Measurements from ENCODE around the gene AURKA. TPM values are rescaled to one million over a fixed set of nuclear protein-coding genes. Genes with fewer than 3 reads are reported as not detected.

The AURKA gene
- polyA plus RNA-seq, 1 of the 3 experiments (the other 2 are of a cell fraction) = 24.6 TPM

DNA sequence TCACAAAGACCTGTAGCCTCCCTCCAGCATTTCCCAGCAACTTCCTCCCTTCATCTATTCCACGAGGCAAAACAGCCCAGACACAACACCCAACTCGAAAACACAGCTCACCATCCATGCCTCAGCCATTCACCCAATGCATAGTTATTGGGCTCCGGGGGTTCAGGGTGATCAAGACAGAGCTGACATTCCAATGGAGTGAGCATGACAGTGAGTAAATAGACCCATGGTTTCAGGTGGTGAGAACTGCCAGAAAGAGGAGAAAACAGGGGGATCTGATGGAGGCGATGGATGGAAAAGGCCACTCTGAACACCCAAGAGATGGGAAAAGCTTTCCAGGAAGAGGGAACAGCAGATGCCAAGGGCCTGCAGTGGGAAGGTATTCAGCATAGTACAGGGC, 25.9 kb upstream of the AURKA start:
- no peaks in the 10 kb centered on the region for H3K36me3 ChIP-seq (replicated peaks in 1 of 2; ENCODE audit: control insufficient read depth in 1 of 2, insufficient read depth in 2 of 2, low read length in 1 of 2)
- TF ChIP-seq, protein P1, sequence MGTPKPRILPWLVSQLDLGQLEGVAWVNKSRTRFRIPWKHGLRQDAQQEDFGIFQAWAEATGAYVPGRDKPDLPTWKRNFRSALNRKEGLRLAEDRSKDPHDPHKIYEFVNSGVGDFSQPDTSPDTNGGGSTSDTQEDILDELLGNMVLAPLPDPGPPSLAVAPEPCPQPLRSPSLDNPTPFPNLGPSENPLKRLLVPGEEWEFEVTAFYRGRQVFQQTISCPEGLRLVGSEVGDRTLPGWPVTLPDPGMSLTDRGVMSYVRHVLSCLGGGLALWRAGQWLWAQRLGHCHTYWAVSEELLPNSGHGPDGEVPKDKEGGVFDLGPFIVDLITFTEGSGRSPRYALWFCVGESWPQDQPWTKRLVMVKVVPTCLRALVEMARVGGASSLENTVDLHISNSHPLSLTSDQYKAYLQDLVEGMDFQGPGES (IDR thresholded peaks at IDR 0.05; ENCODE audit: low read depth, low read length) = no peak
- DNase-seq = no peak
- no peaks in the 10 kb centered on the region for H3K79me2 ChIP-seq (ENCODE audit: insufficient read depth)
- no peak overlapping the region for H3K4me3 ChIP-seq (ENCODE audit: low read depth in 2 of 2, low read length in 1 of 2)
- no peak overlapping the region for H2AFZ ChIP-seq (ENCODE audit: low read depth)
- H3K9me2 ChIP-seq = no peaks in the 10 kb centered on the region
- H3K9ac ChIP-seq = no peak overlapping the region
- no peaks in the 10 kb centered on the region for H4K20me1 ChIP-seq (ENCODE audit: insufficient read depth)
- WGBS (ENCODE audit: low lambda C conversion rate) = 86% methylated on average over 4 of the region's 4 CpGs
- H3K27ac ChIP-seq (ENCODE audit: low read depth in 2 of 2, low read length in 1 of 2) = no peak overlapping the region
- no peaks in the 10 kb centered on the region for H3K27me3 ChIP-seq (ENCODE audit: insufficient read depth)
- H3K4me1 ChIP-seq (ENCODE audit: control insufficient read depth in 1 of 2, insufficient read depth in 2 of 2, low read depth in 1 of 2, low read length in 1 of 2) = peaks cover 0 to 14% of the 10 kb centered on the region in 2 experiments; a peak in 1 of 4 replicates
- CTCF ChIA-PET = interaction anchor here (1.6 kb wide), 1 partner anchor 8 kb away, joined by 4 read pairs; no protein-coding TSS in a partner anchor
- H3K9me3 ChIP-seq = no peaks in the 10 kb centered on the region
- H3F3A ChIP-seq (replicated peaks; ENCODE audit: insufficient read depth) = peaks cover 3% of the 10 kb centered on the region
- H3K4me2 ChIP-seq = no peak overlapping the region
- POLR2A ChIA-PET = no interaction called here

DNA sequence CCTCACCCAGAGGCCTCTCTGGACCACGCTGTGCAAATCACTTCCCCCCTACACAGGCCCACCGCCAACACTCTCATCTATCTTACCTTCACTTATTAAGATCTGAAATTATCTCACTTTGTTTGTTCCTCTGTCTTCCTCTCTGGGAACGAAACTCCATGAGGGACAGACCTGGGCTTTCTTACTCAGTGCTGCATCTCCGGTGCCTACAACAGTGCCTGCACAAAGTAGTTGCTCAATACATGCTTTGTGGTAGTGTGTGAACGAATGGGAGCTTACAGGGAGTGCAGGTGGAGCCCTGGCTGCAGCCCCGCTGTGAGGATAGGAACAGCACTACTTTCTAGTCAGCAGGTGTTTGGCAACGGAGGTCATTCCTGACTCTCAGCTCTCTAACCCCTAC, 25.4 kb upstream of the AURKA start:
- Histone ChIP-seq H3K4me2 (no peak overlapping the region), H3K9ac (no peak overlapping the region), H3K9me2 (no peaks in the 10 kb centered on the region), H3K79me2 (ENCODE audit: insufficient read depth) (no peaks in the 10 kb centered on the region), H3K36me3 (replicated peaks in 1 of 2; ENCODE audit: control insufficient read depth in 1 of 2, insufficient read depth in 2 of 2, low read length in 1 of 2) (no peaks in the 10 kb centered on the region), H3K27ac (ENCODE audit: low read depth in 2 of 2, low read length in 1 of 2) (no peak overlapping the region), H3K9me3 (no peaks in the 10 kb centered on the region), H2AFZ (ENCODE audit: low read depth) (no peak overlapping the region), H3K27me3 (ENCODE audit: insufficient read depth) (no peaks in the 10 kb centered on the region), H3K4me3 (ENCODE audit: low read depth in 2 of 2, low read length in 1 of 2) (no peak overlapping the region), H3K4me1 (ENCODE audit: control insufficient read depth in 1 of 2, insufficient read depth in 2 of 2, low read depth in 1 of 2, low read length in 1 of 2) (peaks cover 0 to 12% of the 10 kb centered on the region in 2 experiments; a peak in 1 of 4 replicates), H3F3A (replicated peaks; ENCODE audit: insufficient read depth) (peaks cover 3% of the 10 kb centered on the region), H4K20me1 (ENCODE audit: insufficient read depth) (no peaks in the 10 kb centered on the region)
- 86% methylated on average over 6 of the region's 7 CpGs for WGBS (ENCODE audit: low lambda C conversion rate)
- no peak for DNase-seq
- ChIA-PET POLR2A (no interaction called here), CTCF (interaction anchor here (1.6 kb wide), 1 partner anchor 8 kb away, joined by 4 read pairs; no protein-coding TSS in a partner anchor)
- TF ChIP-seq EZH2phosphoT487 (IDR thresholded peaks at IDR 0.05; ENCODE audit: borderline replicate concordance, low read depth) (no peak), CHD2 (IDR thresholded peaks at IDR 0.05; ENCODE audit: low read length, partially characterized antibody) (no peak), RXRA (IDR thresholded peaks at IDR 0.05; ENCODE audit: borderline replicate concordance, low read depth) (no peak), RAD21 (IDR thresholded peaks at IDR 0.05; ENCODE audit: low read length) (no peak)

DNA sequence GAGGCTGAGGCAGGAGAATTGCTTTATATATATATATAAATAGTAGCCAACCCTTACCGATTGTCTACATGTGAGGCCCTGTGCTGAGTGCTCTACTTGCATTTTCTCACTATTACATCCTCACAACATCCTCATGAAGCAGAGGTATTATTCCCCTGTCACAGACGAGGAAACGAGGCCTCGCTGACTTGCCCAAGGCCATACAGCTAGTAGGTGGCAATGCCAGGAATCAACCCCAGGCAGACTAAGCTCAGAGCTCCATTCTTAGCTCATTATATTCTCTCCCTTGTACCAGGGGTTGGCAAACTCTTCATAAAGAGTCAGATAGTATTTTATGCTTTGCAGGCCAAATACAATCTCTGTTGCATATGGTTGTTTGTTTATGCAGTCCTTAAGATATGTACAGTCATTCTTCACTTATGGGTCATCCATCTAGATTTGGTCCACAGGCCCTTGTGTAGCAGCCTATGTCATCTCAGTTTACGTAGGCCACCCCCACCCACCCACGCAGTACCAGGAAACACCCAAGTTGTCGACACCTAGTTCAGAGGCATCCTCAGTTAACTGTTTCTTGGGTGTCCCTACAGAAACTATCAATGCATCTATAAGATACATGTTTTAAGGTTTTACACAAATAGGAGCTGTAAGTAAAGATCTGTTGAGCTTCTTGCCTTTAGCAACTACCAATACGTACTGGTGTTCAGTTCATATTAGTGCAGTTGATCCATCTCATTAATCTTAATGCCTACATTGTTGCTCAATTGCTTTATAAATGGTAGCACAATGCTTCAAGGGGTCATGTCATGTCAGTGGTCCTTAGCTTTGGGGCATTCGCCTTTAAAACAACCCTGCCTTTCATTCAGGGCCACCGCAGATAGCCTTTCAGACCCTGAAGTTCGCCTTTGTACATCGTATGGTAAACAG, 23.1 kb upstream of the AURKA start:
- WGBS (ENCODE audit: low lambda C conversion rate) = 93% methylated on average over 12 of the region's 12 CpGs
- no peaks in the 10 kb centered on the region for H3F3A ChIP-seq (replicated peaks; ENCODE audit: insufficient read depth)
- H3K4me1 ChIP-seq (ENCODE audit: control insufficient read depth in 1 of 2, insufficient read depth in 2 of 2, low read depth in 1 of 2, low read length in 1 of 2) = peaks cover 0 to 6% of the 10 kb centered on the region in 2 experiments; a peak in 1 of 4 replicates
- no peaks in the 10 kb centered on the region for H3K36me3 ChIP-seq (replicated peaks in 1 of 2; ENCODE audit: control insufficient read depth in 1 of 2, insufficient read depth in 2 of 2, low read length in 1 of 2)
- H3K9ac ChIP-seq = no peak overlapping the region
- no peak overlapping the region for H3K4me3 ChIP-seq (ENCODE audit: low read depth in 2 of 2, low read length in 1 of 2)
- no peaks in the 10 kb centered on the region for H3K79me2 ChIP-seq (ENCODE audit: insufficient read depth)
- no peaks in the 10 kb centered on the region for H3K9me3 ChIP-seq
- no peaks in the 10 kb centered on the region for H4K20me1 ChIP-seq (ENCODE audit: insufficient read depth)
- H2AFZ ChIP-seq (ENCODE audit: low read depth) = no peak overlapping the region
- H3K27ac ChIP-seq (ENCODE audit: low read depth in 2 of 2, low read length in 1 of 2) = no peak overlapping the region
- POLR2A ChIA-PET = no interaction called here
- CTCF ChIA-PET = no interaction called here
- no peak for DNase-seq
- no peaks in the 10 kb centered on the region for H3K27me3 ChIP-seq (ENCODE audit: insufficient read depth)
- TF ChIP-seq RAD21 (IDR thresholded peaks at IDR 0.05; ENCODE audit: low read length) = no peak
- no peak for TF ChIP-seq JUND (IDR thresholded peaks at IDR 0.05)
- TF ChIP-seq MXI1 (IDR thresholded peaks at IDR 0.05; ENCODE audit: low read depth, low read length) = no peak
- TF ChIP-seq SIN3A (IDR thresholded peaks at IDR 0.05; ENCODE audit: borderline replicate concordance, low read depth, low read length) = no peak
- TF ChIP-seq ELF1 (IDR thresholded peaks at IDR 0.05) = no peak
- TF ChIP-seq, protein P2, sequence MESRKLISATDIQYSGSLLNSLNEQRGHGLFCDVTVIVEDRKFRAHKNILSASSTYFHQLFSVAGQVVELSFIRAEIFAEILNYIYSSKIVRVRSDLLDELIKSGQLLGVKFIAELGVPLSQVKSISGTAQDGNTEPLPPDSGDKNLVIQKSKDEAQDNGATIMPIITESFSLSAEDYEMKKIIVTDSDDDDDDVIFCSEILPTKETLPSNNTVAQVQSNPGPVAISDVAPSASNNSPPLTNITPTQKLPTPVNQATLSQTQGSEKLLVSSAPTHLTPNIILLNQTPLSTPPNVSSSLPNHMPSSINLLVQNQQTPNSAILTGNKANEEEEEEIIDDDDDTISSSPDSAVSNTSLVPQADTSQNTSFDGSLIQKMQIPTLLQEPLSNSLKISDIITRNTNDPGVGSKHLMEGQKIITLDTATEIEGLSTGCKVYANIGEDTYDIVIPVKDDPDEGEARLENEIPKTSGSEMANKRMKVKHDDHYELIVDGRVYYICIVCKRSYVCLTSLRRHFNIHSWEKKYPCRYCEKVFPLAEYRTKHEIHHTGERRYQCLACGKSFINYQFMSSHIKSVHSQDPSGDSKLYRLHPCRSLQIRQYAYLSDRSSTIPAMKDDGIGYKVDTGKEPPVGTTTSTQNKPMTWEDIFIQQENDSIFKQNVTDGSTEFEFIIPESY (IDR thresholded peaks at IDR 0.05; ENCODE audit: borderline replicate concordance, low read depth) = no peak
- no peak for TF ChIP-seq GATA2 (CRISPR knock-in tag; IDR thresholded peaks at IDR 0.05)
- TF ChIP-seq CHD2 (IDR thresholded peaks at IDR 0.05; ENCODE audit: low read length, partially characterized antibody) = no peak
- no peaks in the 10 kb centered on the region for H3K9me2 ChIP-seq
- H3K4me2 ChIP-seq = no peak overlapping the region

All from SK-N-SH (cell line).